Stimulated activated CD4-positive, alpha-beta T cell treated with anti-CD3 and anti-CD28 coated beads, TNF-alpha, amount 100 ng/mL, for 24 hours (primary cell): ENCODE results near the gene PTPRQ.
"Not testable (repeated sequence)": the region's sequence is repeated elsewhere in the genome, so short reads cannot be mapped to it uniquely, and the experiment has no call there.

Experiments
- DNase-seq, 3 experiments: peaks; one replicate each; pipeline ENCODE4 v3.0.0-alpha.2; 2020; ENCODE audit warnings: low read depth in 3 of 3

Gene PTPRQ

GRCh38 chr12:80643961-80644360 lies 199.9 kb downstream of the PTPRQ start:
- DNase-seq: no peak

- no peak for DNase-seq
Measured at GRCh38 chr12:80648881-80649280, 204.8 kb downstream of the PTPRQ start.

- DNase-seq: no peak
Measured at GRCh38 chr12:80655751-80656150, 211.7 kb downstream of the PTPRQ start.

GRCh38 chr12:80659512-80660063 lies 215.6 kb downstream of the PTPRQ start:
- no peak for DNase-seq

GRCh38 chr12:80662586-80662985 lies 218.6 kb downstream of the PTPRQ start:
- DNase-seq: no peak

- no peak for DNase-seq
Measured at GRCh38 chr12:80670214-80670613, 226.2 kb downstream of the PTPRQ start.

GRCh38 chr12:80676042-80676636 lies 232.1 kb downstream of the PTPRQ start:
- DNase-seq: not testable (repeated sequence)

GRCh38 chr12:80676856-80677255 lies 232.8 kb downstream of the PTPRQ start:
- no peak for DNase-seq

- DNase-seq: no peak
Measured at GRCh38 chr12:80677994-80678393, 234.0 kb downstream of the PTPRQ start.

- no peak for DNase-seq
Measured at GRCh38 chr12:80679346-80680131, 235.5 kb downstream of the PTPRQ start.

- no peak for DNase-seq
Measured at GRCh38 chr12:80681287-80681686, 237.3 kb downstream of the PTPRQ start.

GRCh38 chr12:80681786-80682185 lies 237.8 kb downstream of the PTPRQ start:
- no peak for DNase-seq

GRCh38 chr12:80684077-80684495 lies 240.1 kb downstream of the PTPRQ start:
- DNase-seq: no peak

GRCh38 chr12:80690090-80690489 lies 246.1 kb downstream of the PTPRQ start:
- DNase-seq: no peak

- no peak for DNase-seq
Measured at GRCh38 chr12:80690513-80690912, 246.5 kb downstream of the PTPRQ start.

GRCh38 chr12:80692114-80692513 lies 248.1 kb downstream of the PTPRQ start:
- no peak for DNase-seq

- no peak for DNase-seq
Measured at GRCh38 chr12:80697270-80697887, 253.3 kb downstream of the PTPRQ start.

- no peak for DNase-seq
Measured at GRCh38 chr12:80698256-80698655, 254.2 kb downstream of the PTPRQ start.

- DNase-seq: no peak
Measured at GRCh38 chr12:80698847-80699542, 255.0 kb downstream of the PTPRQ start.

- no peak for DNase-seq
Measured at GRCh38 chr12:80700327-80700726, 256.3 kb downstream of the PTPRQ start.

GRCh38 chr12:80701388-80701787 lies 257.4 kb downstream of the PTPRQ start:
- DNase-seq: no peak
